HG02970 (cell line): ENCODE measurements around the gene UNC45A.
"Not testable (repeated sequence)": the region's sequence is repeated elsewhere in the genome, so short reads cannot be mapped to it uniquely, and the experiment has no call there.

Experiments
- ATAC-seq: cut with Tn5 transposase; IDR thresholded peaks from one replicate; pipeline ENCODE4 v1.9.1; 2021; ENCODE audit warnings: mild to moderate bottlenecking, moderate library complexity, moderate number of reproducible peaks; ENCODE audit not compliant: unreplicated experiment, low FRiP score

The UNC45A gene

DNA sequence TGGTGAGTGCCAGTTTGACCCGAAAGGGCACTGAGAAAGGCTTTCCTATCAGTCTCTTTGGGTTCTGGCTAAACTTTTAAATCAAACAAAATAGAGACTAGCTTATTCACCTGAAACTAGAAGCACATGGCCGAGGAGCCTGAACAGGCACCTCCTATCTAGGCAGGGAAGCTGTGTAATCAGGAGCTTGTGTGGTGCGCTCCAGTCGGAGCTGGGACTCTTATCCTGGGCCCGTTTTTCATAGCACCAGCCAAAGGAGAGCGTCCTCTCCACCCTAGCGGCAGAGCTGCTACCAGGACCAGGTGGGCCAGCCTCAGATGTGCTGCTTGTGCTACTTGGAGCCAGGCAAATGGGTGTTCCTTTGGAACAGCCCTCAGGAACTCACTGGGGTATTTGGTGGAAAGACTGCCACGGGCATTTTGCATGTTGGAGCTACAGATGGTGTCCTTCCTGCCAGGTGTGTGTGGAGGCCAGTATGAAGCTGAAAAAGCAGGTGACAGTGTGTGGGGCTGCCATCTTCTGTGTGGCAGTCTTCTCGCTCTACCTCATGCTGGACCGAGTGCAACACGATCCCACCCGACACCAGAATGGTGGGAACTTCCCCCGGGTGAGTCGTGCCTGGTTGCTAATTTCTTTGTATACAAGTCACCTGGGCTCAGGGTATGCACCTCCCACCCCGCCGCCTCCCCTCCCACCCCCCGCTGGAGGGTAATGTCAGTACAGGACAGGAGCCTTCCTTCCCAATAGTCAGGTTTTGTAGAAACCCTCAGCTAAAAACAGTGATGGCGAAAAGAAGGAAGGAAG, 31.1 kb upstream of the UNC45A start:
- ATAC-seq, result no peak

DNA sequence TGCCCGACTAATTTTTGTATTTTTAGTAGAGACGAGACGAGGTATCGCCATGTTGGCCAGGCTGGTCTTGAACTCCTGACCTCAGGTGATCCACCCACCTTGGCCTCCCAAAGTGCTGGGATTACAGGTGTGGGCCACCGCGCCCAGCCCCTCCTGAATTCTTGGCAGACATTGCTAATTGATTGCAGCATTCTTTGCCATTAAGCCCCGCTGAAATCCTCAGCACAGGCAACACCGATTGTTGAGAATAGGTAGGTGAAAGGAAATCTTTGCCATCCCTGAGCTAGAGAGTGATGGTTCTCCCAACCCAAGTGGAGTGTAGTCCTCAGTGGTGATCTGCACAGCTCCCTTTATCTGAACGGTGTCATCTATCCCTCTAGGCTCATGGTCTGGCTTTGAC, 30.3 kb upstream of the UNC45A start:
- no peak for ATAC-seq

DNA sequence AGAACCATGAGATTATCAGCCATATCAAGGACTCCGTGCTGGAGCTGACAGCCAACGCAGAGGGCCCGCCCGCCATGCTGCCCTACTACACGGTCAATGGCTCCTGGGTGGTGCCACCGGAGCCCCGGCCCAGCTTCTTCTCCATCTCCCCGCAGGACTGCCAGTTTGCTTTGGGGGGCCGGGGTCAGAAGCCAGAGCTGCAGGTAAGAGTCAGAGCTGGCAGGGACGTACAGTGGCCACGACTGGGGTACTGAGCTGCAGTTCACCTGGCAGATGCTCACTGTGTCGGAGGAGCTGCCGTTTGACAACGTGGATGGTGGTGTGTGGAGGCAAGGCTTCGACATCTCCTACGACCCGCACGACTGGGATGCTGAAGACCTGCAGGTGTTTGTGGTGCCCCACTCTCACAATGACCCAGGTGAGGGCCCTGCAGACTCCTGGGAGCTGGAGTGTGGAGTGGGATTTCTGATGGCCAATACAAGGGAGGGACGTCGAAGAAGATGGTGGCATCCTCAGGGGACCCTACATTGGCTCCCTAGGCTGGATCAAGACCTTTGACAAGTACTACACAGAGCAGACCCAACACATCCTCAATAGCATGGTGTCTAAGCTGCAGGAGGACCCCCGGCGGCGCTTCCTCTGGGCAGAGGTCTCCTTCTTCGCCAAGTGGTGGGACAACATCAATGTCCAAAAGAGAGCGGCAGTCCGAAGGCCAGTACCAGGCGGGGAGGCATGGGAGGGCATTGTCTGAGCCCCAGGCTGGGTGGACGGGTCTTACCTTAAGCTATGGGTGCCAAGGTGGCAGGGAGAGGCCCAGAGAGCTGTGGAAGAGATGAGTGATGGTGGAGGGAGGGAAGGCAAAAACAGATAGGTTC, 29.5 kb upstream of the UNC45A start:
- ATAC-seq, result no peak

DNA sequence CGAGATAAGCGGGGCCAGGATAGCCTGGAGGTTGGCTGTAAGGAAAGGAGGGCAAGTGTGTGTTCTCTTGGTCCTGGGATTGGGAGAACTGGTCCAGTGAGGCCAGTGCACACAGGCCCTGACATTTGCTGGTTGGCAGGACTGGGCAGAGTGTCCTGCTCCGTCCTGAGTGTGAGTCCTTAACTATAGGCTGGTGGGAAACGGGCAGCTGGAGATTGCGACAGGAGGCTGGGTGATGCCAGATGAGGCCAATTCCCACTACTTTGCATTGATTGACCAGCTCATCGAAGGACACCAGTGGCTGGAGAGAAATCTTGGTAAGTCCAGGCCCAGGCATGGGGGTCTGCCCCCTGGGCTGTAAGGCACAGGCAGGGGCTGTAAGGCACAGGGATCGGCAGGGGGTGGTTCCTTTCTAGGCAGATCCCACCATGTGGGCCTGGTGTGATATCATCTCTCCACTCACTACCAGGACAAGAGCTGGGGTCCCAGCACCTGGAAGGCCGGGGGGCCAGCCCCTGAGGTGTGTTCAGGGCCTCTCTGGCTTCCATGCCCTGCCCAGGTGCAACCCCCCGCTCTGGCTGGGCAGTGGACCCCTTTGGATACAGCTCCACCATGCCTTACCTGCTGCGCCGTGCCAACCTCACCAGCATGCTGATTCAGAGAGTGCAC, 28.8 kb upstream of the UNC45A start:
- ATAC-seq, result no peak

DNA sequence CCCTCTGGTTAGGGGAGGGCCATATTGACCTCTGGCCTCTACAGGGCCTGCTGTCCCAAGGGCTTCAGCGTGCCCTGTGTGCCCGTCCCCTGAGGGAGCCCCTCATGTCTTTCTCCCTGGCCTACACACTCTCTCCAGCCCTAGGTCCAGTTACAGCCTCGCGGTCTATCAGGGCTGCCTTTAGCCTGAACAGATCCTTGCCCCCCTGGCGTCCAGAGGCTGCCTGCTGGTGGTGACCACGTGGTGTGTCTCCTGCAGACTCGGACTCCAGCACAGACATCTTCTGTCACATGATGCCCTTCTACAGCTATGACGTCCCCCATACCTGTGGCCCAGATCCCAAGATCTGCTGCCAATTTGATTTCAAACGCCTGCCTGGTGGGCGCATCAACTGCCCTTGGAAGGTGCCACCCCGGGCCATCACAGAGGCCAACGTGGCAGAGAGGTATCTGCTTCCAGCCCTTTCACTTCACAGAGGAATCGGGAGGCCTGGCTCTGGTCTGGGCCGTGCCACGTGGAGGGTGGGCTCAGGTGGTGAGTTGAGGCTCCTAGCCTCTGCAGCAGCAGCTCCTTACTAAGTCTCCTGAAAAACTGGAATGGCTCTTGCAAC, 27.9 kb upstream of the UNC45A start:
- ATAC-seq, result no peak

DNA sequence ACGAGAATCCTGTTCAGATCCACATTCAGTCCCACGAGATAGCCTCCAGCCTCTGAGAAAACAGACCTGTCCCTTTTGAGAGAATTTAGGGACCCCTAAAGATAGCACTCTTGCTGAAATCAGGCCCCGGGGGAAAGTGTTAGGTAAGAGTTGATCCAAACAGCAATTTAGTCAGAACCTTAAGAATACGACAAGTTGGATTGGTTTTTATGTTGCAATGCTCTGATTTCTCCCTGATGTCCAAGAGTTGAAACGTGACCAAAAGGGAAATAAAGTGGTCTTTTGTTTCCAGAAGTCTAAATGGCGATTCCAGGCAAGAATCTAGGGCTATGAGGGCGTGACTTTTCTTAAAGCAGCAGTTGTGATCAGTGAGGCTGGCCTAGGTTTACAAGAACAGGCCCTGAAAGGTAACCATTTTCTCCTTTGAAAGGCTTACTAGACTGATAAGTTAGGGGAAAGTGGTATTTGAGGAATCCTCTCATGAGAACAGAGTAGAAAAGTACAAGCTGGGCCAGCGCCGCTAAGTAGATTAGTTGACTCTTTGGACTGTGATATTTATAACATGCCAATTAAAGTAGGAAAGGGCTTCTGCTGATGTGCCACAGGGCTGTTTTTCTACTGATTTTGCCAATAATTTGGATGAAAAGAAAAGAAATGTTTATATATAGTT, 27.1 kb upstream of the UNC45A start:
- no peak for ATAC-seq

DNA sequence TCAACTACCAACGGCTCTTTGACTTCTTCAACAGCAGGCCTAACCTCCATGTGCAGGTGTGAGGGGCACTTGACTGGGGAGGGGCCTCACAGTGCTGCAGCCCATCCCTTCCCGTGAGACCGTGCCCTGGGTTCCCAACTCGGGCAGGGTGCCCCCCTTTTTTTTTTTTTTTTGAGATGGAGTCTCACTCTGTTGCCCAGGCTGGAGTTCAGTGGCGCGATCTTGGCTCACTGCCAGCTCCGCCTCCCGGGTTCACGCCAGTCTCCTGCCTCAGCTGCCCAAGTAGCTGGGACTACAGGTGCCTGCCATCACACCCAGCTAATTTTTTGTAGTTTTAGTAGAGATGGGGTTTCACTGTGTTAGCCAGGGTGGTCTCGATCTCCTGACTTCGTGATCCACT, 25.6 kb upstream of the UNC45A start:
- not testable (repeated sequence) for ATAC-seq

DNA sequence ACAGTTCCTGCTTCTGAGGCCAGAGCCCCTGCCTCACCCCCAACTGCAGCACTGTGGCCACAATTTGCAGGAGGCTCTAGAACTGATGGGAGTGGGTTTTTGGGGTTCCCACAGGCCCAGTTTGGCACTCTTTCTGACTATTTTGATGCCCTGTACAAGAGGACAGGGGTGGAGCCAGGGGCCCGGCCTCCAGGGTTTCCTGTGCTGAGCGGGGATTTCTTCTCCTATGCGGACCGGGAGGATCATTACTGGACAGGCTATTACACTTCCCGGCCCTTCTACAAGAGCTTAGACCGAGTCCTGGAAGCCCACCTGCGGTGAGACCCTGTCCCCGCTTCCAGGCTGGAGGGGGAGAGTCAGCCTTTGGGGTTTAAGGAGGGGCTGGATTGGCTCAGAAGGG, 25.1 kb upstream of the UNC45A start:
- ATAC-seq, result no peak

DNA sequence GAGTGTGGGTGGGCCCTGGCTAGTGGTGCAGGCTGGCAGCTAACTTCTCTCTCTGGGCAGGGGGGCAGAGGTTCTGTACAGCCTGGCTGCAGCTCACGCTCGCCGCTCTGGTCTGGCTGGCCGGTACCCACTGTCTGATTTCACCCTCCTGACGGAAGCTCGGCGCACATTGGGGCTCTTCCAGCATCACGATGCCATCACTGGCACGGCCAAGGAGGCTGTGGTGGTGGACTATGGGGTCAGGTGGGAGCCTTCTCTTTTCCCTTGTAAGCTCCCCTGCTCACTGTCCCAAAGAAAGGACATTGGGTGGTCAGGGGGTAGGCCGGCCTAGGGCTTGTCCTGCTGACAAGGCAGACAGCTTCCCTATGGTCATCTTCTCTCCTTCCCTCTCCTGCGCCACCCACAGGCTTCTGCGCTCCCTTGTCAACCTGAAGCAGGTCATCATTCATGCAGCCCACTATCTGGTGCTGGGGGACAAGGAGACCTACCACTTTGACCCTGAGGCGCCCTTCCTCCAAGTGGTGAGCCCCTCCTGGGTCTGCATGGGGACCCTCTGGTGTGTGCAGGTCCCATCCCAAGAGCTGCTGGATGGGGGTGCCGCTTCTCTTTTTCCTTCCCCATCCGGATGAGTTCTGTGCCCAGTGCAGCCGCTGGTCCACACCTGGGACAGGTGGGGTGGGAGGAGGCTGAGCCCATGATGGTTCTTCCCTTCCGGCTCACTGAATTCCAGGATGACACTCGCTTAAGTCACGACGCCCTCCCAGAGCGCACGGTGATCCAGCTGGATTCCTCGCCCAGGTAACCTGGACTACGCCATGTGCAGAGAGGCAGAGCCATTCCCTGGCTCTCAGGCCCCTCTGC, 24.4 kb upstream of the UNC45A start:
- ATAC-seq, result no peak

DNA sequence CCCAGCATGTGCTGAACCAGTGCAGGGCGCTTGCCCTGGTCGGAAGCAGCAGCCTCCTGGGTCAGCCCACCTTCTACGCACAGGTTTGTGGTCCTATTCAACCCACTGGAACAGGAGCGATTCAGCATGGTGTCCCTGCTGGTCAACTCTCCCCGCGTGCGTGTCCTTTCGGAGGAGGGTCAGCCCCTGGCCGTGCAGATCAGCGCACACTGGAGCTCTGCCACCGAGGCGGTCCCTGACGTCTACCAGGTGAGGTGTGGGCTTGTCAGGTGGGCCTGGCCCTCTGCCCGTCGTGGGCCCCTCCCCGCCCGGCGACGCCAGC, 23.8 kb upstream of the UNC45A start:
- ATAC-seq, result no peak

DNA sequence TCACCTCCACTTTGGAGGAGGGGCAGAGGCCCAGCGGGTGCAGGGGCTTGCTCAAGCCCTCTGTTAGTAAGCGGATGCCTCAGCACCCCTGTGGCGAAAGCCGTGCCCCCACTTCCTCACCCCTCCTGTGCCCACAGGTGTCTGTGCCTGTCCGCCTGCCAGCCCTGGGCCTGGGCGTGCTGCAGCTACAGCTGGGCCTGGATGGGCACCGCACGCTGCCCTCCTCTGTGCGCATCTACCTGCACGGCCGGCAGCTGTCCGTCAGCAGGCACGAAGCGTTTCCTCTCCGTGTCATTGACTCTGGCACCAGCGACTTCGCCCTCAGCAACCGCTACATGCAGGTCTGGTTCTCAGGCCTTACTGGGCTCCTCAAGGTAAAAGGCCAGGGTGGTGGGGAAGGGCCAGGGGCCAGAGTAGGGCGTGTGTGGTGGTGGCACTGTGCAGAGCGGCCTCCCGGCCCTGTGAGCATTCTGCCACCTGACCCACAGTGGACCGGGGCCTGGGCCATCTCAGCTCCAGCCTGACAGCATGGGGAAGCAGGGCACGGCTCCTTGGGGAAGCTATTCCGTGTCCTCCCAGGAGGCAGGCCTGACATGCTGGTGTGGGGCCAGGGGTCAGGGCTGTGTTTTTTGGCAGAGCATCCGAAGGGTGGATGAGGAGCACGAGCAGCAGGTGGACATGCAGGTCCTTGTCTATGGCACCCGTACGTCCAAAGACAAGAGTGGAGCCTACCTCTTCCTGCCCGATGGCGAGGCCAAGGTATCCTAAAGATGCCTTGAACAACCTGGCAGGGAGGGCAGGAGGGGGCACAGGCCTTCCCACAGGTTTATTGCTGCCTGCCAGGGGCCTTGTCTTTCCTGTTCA, 22.9 kb upstream of the UNC45A start:
- ATAC-seq, result no peak

DNA sequence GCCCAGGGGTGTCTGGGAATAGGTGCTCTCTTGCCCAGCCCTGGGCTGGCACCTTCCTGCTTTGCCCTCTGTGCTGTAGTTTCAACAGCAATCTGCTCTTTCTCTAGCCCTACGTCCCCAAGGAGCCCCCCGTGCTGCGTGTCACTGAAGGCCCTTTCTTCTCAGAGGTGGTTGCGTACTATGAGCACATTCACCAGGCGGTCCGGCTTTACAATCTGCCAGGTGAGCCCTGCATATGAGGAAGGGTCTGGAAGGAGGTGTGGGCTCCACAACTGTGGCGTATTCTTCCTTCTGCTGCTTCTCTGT, 22.4 kb upstream of the UNC45A start:
- no peak for ATAC-seq

DNA sequence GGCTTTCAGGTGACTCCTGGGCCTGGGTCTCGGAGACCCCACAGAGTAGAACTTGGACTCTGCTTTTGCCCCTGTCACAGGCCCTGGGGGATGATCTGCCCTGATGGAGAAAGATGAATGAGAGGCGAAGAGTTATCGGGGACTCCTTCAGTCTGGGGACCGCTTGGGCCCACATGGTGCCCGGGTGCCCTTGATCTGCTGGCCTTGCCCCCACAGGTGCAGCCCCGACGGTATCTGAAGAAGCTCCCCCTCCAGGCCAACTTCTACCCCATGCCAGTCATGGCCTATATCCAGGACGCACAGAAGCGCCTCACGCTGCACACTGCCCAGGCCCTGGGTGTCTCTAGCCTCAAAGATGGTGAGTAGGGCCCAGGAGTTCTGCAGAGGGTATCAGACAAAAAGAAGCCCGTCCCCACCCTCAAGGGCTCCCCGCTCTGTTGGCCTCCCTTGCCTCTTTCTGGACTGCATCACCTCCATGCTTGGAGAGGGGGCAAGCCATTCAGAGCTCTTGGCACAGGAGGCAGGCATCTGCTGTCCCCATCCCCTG, 21.6 kb upstream of the UNC45A start:
- no peak for ATAC-seq

DNA sequence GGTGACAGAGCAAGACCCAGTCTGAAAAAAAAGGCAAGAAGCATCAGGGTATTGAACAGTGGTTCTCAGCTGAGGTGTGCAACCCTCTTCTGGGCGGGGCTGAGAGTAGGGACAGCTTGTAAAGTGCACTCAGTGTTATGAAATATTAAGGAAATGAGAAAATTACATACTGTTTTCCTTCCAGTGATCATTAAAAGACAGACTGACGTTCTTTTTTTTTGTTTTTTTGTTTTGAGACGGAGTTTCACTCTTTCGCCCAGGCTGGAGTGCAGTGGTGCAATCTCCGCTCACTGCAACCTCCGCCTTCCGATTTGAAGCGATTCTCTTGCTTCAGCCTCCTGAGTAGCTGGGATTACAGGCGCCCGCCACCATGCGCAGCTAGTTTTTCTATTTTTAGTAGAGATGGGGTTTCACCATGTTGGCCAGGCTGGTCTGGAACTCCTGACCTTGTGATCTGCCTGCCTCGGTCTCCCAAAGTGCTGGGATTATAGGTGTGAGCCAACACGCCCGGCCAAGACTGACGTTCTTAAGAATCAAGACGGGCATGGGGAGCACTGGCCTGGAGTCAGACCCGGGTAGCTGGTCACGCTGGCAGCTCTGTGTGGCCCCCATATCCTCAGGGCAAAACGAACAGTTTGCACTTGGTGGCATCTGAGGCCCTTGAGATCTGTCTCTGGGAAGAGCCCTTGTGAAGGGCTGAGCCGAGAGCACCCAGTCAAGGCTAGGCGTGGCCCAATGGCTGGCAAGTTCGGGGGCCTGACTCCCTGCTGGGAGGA, 20.6 kb upstream of the UNC45A start:
- no peak for ATAC-seq

DNA sequence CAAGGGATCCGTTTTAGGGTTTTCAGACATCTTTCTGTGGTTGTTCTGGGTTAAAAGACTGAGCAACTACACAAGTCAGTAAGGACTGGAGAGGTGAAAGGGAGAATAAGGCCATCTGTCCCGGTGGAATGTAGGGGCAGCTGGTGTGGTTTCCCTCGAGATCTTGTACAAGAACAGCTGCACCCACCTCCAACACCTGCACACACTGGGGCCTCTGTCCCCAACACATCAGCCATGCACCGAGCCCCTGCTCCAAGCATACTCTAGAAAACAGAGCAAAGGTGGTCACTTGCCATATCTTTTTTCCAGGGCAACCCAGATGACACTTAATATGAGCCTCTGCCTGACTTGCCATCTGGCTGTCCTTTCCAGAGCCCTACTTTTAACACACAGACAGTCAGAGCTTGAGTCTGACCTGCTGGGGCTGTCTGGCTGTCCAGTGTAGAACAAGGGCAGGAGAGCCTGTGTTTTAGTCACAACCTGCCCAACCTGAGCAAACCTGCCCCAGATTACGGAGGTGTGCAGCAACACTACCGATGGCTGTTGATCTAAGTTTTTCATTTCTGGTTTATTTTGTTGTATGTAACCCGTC, 19.8 kb upstream of the UNC45A start:
- ATAC-seq, result no peak

DNA sequence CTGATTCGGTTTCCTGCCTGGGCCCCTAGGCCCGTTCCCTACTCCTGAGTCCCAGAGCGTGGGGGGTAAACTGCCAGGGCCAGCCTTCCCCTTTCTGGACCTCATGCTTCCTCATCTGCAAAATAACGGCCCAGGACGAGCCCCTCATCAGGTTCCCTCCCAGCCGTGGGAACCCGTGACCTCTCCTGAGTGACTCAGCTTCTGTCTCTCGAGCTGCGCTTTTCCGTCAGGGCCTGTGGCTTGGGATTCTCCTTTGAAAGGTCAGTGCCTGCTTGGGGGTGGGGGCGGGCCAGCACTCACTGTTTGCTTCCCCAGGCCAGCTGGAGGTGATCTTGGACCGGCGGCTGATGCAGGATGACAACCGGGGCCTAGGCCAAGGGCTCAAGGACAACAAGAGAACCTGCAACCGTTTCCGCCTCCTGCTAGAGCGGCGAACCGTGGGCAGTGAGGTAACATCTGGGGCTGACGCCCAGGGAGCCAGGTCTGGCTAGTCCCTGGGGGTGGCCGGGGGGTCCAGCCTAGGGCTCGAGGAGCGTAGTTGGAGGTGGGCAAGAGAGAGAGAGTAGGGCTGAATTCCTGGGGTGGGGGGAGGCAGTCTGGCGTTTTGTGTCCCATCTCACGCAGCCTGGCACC, 19.2 kb upstream of the UNC45A start:
- no peak for ATAC-seq

DNA sequence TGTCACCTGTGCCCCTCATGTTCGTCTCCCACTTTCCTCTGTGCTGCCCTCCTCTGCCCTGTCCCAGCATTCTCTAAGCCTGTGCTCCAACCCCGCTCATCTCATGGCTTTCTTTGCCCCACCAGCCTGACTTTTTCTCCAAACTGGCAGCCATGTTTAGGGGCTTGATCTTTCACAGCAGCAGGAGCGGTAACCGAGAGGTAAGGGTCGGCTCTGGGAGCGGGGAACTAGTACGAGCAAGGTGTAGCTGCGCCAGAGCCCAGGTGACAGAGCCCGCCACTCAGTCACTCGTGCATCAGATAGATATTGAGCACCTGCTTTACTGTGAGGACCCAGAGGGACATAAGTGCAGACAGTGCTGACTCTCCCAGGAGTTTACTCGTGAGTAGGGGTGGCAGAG, 18.6 kb upstream of the UNC45A start:
- ATAC-seq, result no peak
